Smooth muscle cell (in vitro differentiated cells): ENCODE results near the gene WASL. TPM values are rescaled to one million over a fixed set of nuclear protein-coding genes. Genes with fewer than 3 reads are reported as not detected.

Experiments
- DNase-seq: peaks from one replicate; lab custom pipeline; 2025; ENCODE audit not compliant: unreplicated experiment; lab: John Stamatoyannopoulos, UW
- H2AFZ ChIP-seq: fragments of 200-600 bp; sonication (generic); 2 replicates; pipeline ENCODE4 v1.6.0; 2016; ENCODE audit warnings: antibody characterized with exemption, low read depth, mild to moderate bottlenecking
- H3F3A ChIP-seq: fragments of 200-600 bp; sonication (generic); 2 replicates; pipeline ENCODE4 v1.6.0; 2017; ENCODE audit warnings: antibody characterized with exemption, low read depth
- H3K27ac ChIP-seq: fragments of 200-600 bp; sonication (generic); 2 replicates; pipeline ENCODE4 v1.5.1; 2016; ENCODE audit warnings: low read depth, mild to moderate bottlenecking
- H3K27me3 ChIP-seq: fragments of 200-600 bp; sonication (generic); 2 replicates; pipeline ENCODE4 v1.6.1; 2016; ENCODE audit warnings: low read depth, mild to moderate bottlenecking
- H3K36me3 ChIP-seq: fragments of 200-600 bp; sonication (generic); 2 replicates; pipeline ENCODE4 v1.5.1; 2016; ENCODE audit warnings: low read depth
- H3K4me1 ChIP-seq: fragments of 200-600 bp; sonication (generic); 2 replicates; pipeline ENCODE4 v1.5.1; 2016; ENCODE audit warnings: low read depth
- H3K4me2 ChIP-seq: fragments of 200-600 bp; sonication (generic); 2 replicates; pipeline ENCODE4 v1.6.0; 2016; ENCODE audit warnings: mild to moderate bottlenecking
- H3K4me3 ChIP-seq: fragments of 200-600 bp; sonication (generic); 2 replicates; pipeline ENCODE4 v1.5.1; 2016; ENCODE audit warnings: mild to moderate bottlenecking
- H3K79me2 ChIP-seq: fragments of 200-600 bp; sonication (generic); 2 replicates; pipeline ENCODE4 v1.6.0; 2016; ENCODE audit warnings: low read depth, mild to moderate bottlenecking
- H3K9ac ChIP-seq: fragments of 200-600 bp; sonication (generic); 2 replicates; pipeline ENCODE4 v1.6.0; 2016; ENCODE audit warnings: low read depth
- H3K9me3 ChIP-seq: fragments of 200-600 bp; sonication (generic); replicated peaks from 2 replicates; pipeline ENCODE4 v1.5.1; 2016; ENCODE audit warnings: low read depth
- H4K20me1 ChIP-seq: fragments of 200-600 bp; sonication (generic); 2 replicates; pipeline ENCODE4 v1.6.0; 2016; ENCODE audit warnings: low read depth
- CTCF ChIP-seq: fragments of 200-600 bp; sonication (generic); IDR thresholded peaks from 2 replicates; pipeline ENCODE4 v1.5.1; 2017; ENCODE audit warnings: borderline replicate concordance, mild to moderate bottlenecking, antibody characterized with exemption; ENCODE audit not compliant: insufficient read depth, poor library complexity, severe bottlenecking
- WGBS: methylation state at CpG from one replicate; pipeline ENCODE4 v1.1.7; 2016; ENCODE audit warnings: low lambda C conversion rate; 5-methylcytosine and 5-hydroxymethylcytosine counted together
- polyA plus RNA-seq: library from polyadenylated mRNA; unstranded; fragments of >200 nt; fragmentation: Nextera tagmentation; extraction: Ambion mirVana; gene quantifications from 2 replicates; pipeline ENCODE4 v1.2.1, GENCODE V29; 2016
- total RNA-seq: library from RNA; depleted of rRNA; stranded (reverse); fragments of >200 nt; gene quantifications from 2 replicates; pipeline ENCODE4 v1.2.3, GENCODE V29; 2014

The WASL gene
- total and polyA plus RNA-seq, 2 experiments from 2014 or later = 22.7 to 35.3 TPM

GRCh38 chr7:123656544-123657303 is 92.1 kb downstream of the WASL start:
- TF ChIP-seq CTCF = no peak
- Histone ChIP-seq H3K79me2 (no peaks in the 10 kb centered on the region), H3F3A (no peaks in the 10 kb centered on the region), H3K27ac (no peak overlapping the region), H3K4me3 (no peak overlapping the region), H3K9ac (no peak overlapping the region), H3K27me3 (no peaks in the 10 kb centered on the region), H4K20me1 (no peaks in the 10 kb centered on the region), H3K4me1 (no peaks in the 10 kb centered on the region), H3K4me2 (no peak overlapping the region), H2AFZ (no peak overlapping the region), H3K36me3 (no peaks in the 10 kb centered on the region), H3K9me3 (no peaks in the 10 kb centered on the region)
- no peak for DNase-seq
- WGBS = 95% methylated on average over 6 of the region's 6 CpGs

- H3K4me2 ChIP-seq = no peak within 1 kb of the TSS
- H3K79me2 ChIP-seq = no peaks in the 10 kb centered on the region
- H4K20me1 ChIP-seq = no peaks in the 10 kb centered on the region
- H3K9ac ChIP-seq = no peak within 1 kb of the TSS
- no peaks in the 10 kb centered on the region for H3K9me3 ChIP-seq
- H3K4me3 ChIP-seq = no peak within 1 kb of the TSS
- no peaks in the 10 kb centered on the region for H3K4me1 ChIP-seq
- H2AFZ ChIP-seq = no peak within 1 kb of the TSS
- no peaks in the 10 kb centered on the region for H3K27me3 ChIP-seq
- 87% methylated on average over 6 of the region's 6 CpGs for WGBS
- no peak for TF ChIP-seq CTCF
- H3F3A ChIP-seq = no peaks in the 10 kb centered on the region
- no peak within 1 kb of the TSS for H3K27ac ChIP-seq
- H3K36me3 ChIP-seq = no peaks in the 10 kb centered on the region
- DNase-seq = no peak
Observed at GRCh38 chr7:123655614-123656013, 93.2 kb downstream of the WASL start, which contains the start of gene LMOD2. TSS of gene LMOD2 (plus strand) at chr7:123655866. CDS start at chr7:123655964, 98 bp downstream.

- H3K9me3 ChIP-seq = no peaks in the 10 kb centered on the region
- H3K36me3 ChIP-seq = no peaks in the 10 kb centered on the region
- 95% methylated on average over 6 of the region's 6 CpGs for WGBS
Observed at GRCh38 chr7:123653162-123653561, 95.6 kb downstream of the WASL start.

More at GRCh38 chr7:123653162-123653561, 95.6 kb downstream of the WASL start:
- Histone ChIP-seq H3K9ac (no peak overlapping the region), H4K20me1 (no peaks in the 10 kb centered on the region), H3K4me2 (no peak overlapping the region), H3K27ac (no peak overlapping the region), H3K4me3 (no peak overlapping the region), H3K4me1 (no peaks in the 10 kb centered on the region), H2AFZ (no peak overlapping the region), H3K79me2 (no peaks in the 10 kb centered on the region), H3F3A (no peaks in the 10 kb centered on the region), H3K27me3 (no peaks in the 10 kb centered on the region)
- no peak for TF ChIP-seq CTCF
- no peak for DNase-seq
